ENCODE results near the gene CDH8.
"Not testable (repeated sequence)": the region's sequence is repeated elsewhere in the genome, so short reads cannot be mapped to it uniquely, and the experiment has no call there.

Gene CDH8

DNA sequence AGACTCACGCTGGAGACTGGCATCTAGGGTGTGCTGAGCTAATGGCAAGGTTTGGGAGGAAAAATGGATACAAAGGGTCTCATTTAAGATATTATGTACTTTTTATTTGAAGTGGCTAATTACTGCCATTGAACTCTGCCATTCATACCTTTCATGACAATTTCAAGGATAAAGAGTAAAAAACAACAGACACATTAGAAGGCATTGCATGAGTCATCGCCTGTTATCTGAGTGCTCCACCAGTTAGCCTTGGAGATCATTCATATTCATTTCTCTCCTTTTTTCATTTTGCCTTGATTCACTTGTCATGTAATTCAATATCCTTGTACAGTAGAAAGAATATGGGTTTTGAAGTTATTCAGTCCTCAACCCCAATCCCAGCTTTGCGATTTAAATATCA is 109.5 kb downstream of the CDH8 start:
- DNase-seq = no peak

DNA sequence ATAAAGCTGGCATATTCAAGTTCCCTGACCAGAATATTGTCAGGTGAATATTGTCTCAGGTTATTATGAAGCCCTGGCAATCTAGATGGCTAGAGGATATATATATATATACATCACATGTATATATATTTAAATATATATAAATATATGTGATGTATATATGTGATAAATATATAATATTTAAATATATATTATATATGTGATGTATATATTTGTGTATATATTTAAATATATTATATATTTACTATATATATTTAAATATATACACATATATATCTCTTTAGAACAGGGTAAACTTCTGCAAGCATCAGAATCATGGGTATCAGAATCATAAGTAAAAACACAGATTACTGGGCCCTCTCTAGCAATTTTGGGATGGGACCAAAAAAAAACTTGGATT is 112.6 kb downstream of the CDH8 start:
- no peak for DNase-seq

DNA sequence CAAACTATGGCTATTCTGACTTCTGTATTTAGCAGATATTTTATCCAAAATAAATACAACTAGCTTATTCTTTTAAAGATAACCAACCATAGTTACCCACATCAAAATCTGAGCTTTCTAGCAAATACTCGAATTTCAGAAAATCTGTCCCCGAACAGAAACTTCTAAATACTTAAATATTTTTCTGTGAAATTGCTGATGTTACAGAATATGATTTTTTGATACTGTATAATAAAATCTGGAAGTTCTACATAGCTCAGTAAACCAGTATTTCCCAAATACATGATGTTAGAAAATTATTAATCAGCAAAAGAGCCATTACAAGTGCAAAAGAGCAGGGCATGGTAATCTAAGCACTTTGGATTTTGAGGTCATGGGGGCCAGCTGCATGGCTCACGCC is 114.9 kb downstream of the CDH8 start:
- no peak for DNase-seq

DNA sequence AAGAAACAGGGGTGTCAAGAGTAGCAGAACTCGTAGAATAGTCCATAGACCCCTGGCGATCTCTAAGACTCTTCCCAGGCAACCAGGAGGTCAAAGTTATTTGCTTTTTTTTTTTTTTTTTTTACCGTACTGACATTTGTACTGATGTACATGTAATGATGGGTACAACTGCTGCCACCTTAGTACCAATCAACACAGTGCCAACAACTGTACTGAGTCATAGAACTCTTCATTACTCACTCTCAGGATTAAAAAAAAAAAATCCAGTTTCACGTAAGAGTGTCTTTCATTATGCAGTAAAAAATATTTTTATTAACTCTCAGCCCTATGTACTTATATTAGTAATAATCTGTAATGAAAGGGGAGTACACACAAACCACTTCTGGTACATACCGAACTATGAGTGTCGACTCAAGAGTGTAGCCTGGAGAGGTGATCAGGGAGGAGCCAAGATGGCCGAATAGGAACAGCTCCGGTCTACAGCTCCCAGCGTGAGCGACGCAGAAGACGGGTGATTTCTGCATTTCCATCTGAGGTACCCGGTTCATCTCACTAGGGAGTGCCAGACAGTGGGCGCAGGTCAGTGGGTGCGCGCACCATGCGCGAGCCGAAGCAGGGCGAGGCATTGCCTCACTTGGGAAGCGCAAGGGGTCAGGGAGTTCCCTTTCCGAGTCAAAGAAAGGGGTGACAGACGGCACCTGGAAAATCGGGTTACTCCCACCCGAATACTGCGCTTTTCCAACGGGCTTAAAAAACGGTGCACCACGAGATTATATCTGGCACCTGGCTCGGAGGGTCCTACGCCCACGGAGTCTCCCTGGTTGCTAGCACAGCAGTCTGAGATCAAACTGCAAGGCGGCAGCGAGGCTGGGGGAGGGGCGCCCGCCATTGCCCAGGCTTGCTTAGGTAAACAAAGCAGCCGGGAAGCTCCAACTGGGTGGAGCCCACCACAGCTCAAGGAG is 118.1 kb downstream of the CDH8 start:
- DNase-seq = not testable (repeated sequence)

DNA sequence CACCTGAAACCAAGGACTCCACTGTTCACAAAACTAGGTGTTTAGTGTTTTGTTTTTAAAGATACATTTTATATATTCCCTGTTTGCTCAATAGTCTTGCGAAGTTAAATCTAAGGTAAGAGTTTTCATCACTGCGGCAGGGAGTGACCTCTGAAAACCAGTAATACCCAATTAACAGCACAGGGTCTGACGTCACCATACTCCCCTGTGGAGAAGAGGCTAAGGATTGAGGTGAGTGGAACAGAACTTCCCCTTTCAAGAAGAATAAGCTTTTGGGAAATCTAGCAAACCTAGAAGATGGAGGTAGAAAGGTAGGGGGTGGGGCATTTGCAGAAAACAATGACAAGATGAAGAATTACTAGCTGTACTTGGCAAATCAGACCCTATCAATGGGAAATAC is 120.7 kb downstream of the CDH8 start:
- no peak for DNase-seq

DNA sequence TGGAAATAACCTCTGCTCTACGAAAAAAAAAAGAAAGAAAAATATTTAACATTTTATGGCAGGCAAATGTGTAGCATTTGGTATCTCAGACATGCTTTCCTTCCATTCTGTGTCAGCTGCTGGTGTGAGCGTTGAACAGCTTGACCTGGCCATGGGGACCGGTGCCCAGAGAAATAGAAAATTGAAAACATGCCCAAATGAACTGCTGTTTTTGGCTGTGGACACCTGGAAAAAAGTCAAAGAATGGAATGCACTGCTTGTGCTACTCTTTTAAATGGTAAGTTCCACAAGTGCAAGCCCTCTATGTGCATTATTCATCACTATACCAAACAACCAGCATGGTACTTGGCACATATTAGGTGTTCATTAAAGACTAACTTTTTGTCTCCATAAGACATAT is 127.2 kb downstream of the CDH8 start:
- no peak for DNase-seq

DNA sequence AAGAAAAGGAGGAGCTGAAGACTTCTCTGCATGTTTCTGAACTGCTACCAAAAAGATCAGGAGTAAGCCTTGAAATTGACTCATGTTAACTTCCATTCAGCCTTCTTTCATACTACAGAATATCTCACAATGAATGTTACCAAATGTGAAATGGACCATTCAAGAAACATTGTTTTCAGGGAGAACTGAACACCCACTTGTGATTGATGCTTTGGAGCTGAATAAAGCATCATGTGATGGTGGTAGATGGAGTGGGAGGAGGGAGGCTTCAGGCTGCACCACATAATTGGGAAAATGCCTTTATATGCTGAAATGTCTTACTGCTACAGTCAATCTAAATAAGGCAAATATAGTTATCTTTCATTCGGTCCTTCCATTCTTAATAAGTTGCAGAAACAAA is 127.8 kb downstream of the CDH8 start:
- DNase-seq = no peak

DNA sequence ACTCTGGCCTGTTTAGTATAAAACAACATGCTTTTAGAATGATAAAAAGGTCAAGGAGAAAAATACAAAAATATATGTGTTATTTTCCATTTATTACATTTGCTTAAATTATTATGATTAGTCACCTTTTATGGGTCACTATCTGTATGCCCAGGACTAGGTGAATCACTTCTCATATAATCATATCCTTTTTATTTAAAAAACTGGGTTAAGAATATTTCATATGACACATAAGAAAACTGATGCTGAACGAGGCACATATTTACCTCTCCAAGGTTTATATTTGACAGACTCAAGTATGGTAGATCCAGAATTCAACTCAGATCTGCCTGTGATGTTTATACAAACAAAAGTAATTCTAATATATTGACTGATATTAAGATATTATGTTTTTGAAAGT is 134.5 kb downstream of the CDH8 start:
- no peak for DNase-seq

DNA sequence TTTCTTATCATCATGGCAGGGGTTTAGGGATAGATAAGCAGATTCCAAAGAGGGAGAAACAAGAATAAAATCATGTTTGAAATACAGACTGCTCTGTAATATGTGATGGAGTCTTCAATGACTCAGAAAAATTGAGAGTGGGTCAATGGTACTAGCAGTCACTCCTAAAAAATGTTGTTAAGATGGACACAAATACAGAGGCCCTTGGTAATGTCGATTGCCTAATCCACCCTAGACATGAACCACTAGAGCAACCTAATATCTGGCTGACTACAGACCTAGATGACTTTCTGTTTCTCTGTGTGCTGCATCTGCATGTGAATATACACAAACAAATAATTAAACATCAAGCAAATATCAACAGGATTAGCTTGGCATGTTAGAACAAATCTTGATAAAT is 135.8 kb downstream of the CDH8 start:
- no peak for DNase-seq

DNA sequence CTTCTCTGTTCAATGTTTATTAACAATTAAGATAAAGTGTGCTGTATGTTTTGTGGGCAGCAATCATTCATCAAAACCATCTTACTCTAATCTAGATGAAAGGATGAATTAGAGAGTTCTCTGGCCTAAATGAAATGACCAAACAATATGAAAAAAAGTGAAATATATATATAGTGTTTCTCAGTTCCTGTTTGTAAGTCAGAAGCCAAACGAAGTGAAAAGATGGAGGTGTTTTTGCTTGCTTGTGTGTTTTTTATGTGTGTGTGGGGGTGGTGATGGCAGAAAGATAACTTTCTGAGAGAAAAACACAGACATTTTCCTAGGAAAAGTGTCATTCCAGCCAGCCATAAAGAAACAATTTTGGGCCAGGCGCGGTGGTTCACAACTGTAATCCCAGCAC is 138.6 kb downstream of the CDH8 start:
- no peak for DNase-seq

DNA sequence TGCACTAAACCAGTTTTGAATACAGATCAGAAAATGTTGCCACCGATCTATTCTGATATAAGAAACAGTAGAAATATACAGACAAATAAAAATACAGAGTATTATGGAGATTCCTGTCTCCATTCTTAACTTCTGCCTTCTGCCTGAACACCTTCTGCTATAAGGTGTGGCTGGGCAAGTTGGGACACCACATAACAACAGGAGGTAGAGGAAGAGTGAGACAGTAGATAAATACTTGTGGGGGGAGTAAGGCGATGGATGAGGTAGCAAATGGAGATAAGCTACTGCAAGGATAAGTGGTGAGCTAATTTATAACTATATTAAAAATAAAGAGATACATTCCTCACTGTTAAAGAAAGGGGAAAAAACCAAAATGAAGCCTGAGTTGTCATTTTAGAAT is 143.7 kb downstream of the CDH8 start:
- no peak for DNase-seq

DNA sequence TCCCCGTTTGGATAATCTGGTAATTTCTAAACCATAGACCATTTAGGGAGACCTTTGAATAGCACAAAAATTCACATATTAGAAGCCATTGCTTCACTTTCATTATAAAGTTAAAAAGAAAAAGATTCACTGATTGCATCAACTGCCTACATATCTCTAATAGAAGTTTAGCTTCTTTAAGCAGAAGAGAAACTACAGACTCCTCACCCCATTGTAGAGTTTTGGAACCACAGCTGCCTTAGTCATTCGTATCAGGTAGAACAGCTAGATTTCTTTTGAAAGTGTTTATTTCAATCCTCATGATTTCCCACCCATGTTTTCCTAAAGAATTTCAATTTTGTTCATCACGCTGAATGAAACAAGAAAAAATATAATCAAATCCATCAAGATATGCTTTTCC is 144.8 kb downstream of the CDH8 start:
- DNase-seq = no peak

DNA sequence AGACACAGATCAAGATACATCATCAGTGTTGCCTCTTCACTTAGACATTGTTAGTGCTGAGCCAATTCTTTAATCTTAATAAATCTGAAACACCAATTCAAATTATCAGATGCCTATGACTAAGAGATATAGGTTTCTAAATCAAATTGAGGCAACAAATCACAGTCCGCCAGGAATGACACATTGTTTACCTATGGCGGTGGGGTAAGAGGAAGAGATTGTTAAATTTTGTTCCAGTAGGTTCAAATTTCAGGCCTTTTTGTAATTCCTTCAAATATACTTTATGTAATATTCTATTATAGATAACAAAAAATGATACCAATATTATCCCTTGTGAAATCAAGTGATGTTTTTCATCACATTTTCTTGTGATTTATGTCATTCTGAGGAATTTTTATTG is 145.9 kb downstream of the CDH8 start:
- DNase-seq = no peak

DNA sequence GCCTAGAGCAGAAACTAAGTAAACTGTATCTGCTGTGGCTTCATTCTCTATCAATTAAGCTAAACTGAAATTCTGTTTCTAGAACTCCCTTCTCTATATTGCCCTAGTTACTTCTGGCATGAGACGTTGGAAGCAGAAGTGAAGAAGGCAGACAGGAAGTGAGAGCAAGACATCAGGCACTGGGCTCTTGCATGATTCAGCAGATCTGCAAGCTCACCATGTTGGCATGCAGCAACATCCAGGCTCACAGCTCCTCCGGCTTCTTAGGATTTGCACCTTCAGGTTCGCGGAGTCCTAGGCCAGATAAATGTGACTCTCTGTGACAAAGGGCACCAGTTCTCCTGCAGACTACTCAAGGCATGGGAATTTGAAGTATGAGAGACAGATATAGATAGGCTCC is 148.3 kb downstream of the CDH8 start:
- no peak for DNase-seq

DNA sequence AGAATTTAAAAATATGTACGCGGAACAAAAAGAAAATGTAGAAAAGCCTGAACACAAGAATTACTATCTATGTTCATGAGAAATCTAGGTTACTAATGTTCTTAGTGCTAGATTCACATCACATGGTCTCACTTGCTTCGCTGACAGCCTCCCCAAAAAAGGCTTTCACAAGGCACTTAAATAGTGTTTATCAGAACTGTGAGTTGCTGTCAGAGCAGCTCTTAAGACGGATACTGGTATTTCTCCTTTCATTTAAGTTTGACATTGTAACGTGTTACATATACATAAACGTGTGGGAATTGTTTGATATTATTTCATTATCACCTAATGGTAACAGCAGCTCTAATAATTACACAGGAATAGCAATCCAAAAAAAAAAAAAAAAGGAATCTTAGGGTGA is 150.9 kb downstream of the CDH8 start:
- DNase-seq = no peak

DNA sequence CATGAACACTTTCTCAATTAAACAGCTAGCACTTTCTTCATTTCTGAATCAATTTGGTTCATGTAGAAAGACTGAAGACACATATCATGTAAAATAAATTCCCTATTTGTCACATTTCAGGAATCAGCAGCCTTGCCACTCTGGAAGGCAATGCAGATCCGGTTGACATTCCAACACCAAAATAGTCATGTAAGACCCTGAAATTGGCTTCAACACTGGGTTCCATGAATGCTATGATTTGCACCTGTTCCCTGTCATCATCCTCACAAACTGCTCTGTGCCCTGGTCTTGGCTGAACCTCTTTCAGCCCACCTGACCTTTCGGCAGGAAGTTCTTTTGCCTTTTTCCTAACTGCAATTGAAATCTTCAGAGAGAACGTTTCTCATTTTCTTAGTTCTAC is 156.9 kb downstream of the CDH8 start:
- no peak for DNase-seq

DNA sequence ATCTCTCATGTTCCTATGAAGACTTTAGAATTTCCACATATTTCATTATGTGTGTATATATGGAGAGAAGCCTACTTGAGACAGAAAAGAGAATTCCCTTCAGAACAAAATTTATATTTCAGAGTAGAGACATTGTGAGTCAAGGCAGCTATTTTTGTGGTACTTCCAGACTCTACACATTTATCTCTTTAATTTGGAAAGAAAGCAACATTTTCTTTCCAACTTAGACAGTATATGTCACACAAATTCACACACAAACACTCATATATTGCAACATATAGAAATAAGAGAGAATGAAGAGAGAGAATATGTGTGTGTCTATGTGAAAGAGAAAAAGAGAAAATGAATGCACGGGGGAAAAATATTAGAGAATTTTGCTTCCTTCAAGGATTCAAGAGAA is 158.8 kb downstream of the CDH8 start:
- DNase-seq = no peak

DNA sequence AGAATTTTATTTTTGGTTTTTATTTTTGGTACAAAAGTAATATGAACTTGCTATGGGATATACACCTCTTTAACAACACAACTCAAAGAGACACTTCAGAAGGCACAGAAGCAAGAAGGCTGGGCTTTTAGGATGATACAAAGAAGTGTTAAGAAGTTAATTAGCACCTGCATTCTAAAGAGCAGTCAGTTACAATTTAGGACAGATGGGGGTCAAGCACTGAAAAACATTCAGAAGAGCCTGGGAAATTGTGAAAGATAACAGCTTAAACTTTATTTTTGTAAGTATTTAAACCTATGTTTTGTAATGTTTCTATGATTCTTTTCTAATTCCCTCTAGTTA is 163.5 kb downstream of the CDH8 start:
- no peak for DNase-seq

DNA sequence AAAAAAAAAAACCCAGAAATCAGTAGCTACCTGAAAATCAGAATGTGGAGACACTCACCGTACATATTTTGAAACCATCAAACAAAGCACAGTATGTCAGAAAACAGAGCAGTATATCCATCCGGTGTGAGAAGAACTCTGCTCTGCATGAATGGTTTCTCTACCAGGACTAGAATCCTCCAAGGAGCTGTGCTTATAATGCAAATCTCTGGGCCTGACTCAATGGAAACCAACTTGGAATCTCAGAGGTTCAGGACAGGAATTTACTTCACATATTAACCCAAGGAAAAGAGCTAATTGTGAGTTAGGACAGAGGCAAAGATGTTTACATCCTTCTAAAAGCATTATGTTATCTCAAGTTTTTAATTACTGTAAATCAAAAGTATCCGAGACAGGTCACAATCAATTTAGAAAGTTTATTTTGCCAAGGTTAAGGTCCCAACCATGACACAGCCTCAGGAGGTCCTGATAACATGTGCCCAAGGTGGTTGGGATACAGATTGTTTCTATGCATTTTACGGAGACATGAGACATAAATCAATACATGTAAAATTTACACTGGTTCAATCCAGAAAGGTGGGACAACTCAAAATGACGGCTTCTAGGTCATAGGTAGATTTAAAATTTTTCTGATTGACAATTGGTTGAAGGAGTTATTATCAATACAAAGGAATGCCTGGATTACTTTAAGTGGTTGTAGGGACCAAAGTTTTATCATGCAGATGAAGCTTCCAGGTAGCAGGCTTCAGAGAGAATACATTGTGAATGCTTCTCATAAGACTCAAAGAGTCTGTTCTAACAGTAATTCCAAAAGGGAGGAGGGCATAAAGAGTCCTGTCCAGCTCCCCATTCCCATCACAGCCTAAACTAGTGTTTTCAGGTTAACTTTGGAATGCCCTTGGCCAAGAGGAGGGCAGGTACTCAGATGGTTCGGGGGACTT is 164.1 kb downstream of the CDH8 start:
- no peak for DNase-seq

DNA sequence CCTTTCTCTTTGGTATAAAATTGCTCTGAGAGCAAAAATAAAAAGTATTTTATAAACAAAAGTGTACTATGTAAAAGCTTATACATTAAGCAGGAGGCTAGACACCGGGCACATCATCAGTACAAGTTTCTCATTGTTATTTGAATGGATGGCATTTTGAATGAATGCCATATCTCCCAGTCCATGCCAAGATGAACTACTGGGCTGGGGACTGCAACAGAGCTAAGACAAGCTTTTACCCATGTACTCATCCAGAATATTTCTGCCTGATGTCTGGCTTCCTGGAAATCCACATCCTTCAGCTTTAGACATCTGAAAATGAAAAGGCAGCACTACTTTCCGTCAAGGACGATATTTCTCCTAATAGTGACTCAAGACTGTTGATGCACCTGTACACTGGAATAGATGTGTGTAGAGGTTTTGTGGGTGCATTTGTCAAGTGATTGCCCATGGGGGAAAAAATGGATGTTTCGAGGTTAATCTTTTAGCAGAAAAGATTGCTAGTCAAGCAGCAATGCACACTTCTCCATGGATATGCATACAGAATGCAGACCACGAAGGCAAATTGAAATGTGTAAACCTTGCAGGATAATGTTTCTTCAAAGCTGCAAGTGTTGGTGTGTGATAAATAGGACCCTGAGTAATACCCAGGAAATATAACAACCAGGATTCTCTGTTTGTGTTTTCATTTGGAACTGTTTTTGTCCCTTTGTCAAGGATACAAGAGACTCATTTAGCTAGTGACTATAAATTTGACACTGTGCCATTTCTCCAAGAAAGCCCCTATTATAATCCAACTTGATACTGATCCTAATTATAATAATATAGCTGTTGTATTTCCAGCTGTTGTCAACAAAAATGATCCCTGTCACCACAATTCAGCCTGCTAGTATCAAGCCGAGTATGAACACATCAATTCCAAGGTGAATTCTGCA is 173.8 kb downstream of the CDH8 start:
- no peak for DNase-seq

DNA sequence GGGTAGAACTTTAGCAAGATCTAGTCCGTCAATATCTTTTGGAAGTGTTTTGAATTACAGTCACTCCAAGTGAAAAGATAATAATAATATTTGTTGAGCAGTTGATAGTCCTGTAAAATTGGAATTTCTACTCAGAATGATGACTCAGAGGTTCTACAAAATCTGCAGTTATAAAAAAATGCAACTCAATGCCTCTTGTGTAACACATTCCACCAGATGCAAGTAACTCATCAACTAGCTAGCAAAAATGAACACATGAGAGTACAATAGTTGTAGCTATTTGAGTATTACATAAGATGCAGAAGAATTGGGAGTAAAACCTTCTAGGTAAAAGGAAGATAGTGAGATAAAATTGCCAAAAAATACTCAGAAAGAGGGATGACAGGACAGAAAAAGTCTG is 177.2 kb downstream of the CDH8 start:
- no peak for DNase-seq

DNA sequence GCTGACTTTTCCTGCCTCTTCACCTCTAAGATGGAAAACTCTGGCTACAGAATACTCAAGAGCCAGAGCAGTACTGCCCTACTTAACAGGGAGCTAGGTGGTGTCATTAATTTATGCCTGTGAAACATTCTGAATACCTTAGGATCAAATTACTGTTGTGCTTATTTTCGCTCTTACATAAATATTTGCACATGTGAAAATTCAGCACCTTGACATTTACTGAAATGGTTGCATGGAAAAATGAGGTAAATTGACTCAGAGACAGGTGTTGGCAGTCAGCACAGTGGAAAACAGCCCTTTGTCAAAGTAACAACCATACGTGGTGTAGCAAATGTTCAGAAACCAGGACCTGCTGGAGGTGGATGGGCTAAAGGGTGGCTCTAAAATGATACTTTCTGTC is 193.6 kb downstream of the CDH8 start:
- no peak for DNase-seq

DNA sequence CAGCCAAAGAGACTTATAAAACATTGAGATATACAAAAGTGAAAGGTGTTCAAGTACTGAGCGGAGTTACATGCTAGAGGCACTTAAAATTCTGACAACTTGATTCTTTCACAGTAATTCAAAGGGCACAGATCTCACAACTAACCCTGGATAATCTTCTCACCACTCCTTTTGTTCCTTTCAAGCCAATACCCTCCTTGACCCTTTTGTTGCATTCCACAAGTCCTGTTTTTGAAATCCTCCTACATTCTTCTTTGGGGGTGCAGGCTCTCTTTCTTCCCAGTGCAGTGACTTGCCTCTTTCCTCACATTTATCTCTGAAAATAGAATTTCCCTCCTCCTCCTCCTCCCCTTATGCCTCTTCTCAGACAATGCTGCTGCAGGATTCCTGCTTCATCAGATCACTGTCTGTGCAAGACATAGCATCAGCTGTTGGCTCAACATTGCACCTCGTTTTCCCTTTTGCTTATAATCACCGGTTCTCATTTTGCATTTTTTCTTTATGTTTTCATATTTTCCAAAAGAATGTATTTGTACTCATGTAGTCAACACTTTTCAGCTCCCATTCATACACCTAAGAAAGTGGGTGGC is 199.3 kb downstream of the CDH8 start:
- DNase-seq = no peak
